ENCODE results near the gene FRAS1.
"Not testable (repeated sequence)": the region's sequence is repeated elsewhere in the genome, so short reads cannot be mapped to it uniquely, and the experiment has no call there.

FRAS1 gene

DNA sequence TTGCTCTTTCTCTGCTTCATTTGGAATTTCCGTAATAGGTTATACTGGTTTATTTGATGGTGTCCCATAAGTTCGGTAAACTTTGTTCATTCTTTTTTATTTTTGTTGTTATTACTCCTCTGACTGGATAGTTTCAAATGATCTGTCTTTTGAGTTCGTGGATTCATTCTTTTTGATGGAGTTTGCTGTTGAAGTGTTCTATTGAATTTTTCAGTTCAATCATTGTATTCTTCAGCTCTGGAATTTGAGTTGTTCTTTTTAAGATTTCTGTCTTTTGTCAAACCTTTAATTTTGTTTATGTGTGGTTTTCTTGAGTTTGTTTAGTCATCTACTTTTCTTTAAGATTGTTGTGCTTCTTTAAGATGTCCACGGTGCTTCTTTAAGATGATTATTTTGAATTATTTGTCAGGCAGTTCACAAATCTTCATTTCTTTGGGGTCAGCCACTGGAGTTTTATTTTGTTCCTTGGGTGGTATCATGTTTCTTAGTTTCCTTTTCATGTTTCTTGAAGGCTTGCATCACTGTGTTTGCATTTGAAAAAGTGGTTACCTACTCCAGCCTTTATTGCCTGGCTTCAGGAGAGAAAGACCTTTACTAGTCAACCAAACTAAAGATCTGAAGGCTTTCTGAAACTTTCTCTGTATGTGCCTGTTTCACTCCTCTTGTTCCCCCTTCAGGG, 339.6 kb downstream of the FRAS1 start:
- no peak for DNase-seq

GRCh38 chr4:78397292-78397630, 340.1 kb downstream of the FRAS1 start:
- DNase-seq: no peak

- DNase-seq: no peak
Observed at GRCh38 chr4:78409612-78410202, 352.6 kb downstream of the FRAS1 start.

DNA sequence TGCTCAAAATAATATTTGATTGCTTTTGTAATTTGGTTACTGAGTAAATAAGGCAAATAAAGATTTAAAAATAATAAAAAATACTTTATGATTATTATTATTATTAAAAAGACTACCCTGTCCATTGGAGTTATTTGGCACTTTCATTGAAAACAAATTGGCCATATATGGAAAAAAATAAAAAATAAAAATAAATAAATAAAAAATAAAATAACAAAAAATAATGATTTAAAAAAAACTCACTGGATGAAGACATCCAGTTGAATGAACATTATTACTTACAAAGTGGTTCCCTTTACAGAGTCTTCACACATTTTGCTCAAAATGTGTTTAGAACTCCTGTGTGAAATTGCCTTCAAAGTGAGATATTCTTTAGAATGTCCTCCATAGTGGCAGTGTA, 353.1 kb downstream of the FRAS1 start:
- DNase-seq: no peak

GRCh38 chr4:78410676-78411075, 353.6 kb downstream of the FRAS1 start:
- DNase-seq: no peak

GRCh38 chr4:78414116-78414515, 357.0 kb downstream of the FRAS1 start:
- no peak for DNase-seq

DNA sequence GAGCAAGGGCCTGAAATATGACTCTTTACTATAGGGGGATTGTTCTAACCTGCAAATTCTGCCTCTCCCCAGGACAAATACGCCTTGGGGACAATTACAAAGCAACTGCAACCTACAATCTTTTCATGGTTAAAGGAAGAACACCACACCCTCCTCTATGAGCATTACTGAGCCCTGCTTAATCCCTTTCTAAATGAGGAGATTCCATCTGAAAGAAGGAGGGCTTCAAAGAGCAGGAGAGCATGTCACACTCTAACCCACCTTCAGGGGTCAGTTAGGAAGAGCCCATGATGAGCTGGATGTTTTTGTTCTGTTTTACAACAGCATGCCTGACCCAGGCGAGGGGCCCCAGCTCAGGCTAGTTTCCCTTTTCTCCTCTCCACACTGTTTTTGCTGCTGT, 360.5 kb downstream of the FRAS1 start:
- DNase-seq: no peak

- no peak for DNase-seq
Observed at GRCh38 chr4:78418406-78418805, 361.3 kb downstream of the FRAS1 start.

DNA sequence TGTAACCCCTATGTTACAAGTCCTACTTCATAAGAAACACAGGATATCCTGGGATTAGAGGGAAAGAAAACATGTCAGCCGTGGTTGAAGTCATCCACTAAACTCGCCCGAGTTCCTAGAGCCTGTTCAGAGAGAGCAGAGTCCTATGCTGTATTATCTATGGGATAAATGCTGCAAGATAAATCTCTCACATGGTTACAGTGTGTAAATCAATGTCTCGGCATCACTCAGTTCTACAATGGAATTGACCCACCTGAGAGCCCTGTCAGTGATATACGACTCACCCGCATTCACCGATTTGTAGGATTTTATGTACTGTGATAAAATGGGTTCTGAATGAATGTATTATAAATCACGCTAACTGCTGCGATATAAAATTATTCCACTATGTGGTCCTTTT, 366.7 kb downstream of the FRAS1 start:
- no peak for DNase-seq

GRCh38 chr4:78424461-78424860, 367.3 kb downstream of the FRAS1 start:
- no peak for DNase-seq

GRCh38 chr4:78426972-78427371, 369.8 kb downstream of the FRAS1 start:
- no peak for DNase-seq

GRCh38 chr4:78428996-78429395, 371.9 kb downstream of the FRAS1 start:
- DNase-seq: no peak

GRCh38 chr4:78432896-78433295, 375.8 kb downstream of the FRAS1 start:
- DNase-seq: no peak

DNA sequence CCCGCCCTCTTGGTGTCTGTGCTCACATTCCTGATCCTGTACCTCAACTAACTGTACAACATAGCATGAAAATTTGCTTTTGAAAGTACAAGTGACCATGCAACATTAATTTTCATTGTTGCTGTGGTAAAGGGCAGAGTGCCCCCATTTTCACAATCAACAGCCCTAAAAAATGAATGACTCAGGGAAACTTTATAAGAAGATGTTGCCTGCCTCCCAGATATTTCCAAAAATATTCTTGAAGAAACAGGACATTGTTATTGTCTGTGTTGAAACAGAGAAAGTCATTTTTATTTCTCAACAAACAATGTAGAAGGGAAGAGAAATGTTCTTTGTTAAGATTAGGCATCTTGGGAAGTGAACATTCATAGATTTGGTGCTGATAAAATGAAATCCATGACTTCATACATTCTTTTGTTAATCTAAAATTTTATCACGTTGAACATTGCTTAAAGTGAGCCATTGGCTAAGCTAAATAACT, 380.5 kb downstream of the FRAS1 start:
- no peak for DNase-seq

GRCh38 chr4:78439328-78439727, 382.2 kb downstream of the FRAS1 start:
- no peak for DNase-seq

- DNase-seq: no peak
Observed at GRCh38 chr4:78441756-78442155, 384.6 kb downstream of the FRAS1 start.

DNA sequence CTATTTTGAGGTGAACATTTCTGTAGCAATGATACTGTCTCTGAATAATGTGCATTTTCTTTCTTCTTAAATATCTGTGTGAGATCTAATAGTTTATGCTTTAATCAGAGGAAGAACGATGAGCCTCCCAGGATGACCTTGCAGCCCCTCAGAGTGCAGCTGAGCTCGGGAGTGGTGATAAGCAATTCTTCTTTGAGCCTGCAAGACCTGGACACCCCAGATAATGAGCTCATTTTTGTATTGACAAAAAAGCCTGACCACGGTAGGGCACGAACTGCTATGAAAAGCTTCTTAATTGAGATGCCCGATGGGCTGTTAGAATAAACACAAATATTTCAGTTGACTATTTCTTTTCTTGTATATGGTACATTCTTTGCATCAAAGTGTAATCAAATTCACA, 389.5 kb downstream of the FRAS1 start:
- no peak for DNase-seq

DNA sequence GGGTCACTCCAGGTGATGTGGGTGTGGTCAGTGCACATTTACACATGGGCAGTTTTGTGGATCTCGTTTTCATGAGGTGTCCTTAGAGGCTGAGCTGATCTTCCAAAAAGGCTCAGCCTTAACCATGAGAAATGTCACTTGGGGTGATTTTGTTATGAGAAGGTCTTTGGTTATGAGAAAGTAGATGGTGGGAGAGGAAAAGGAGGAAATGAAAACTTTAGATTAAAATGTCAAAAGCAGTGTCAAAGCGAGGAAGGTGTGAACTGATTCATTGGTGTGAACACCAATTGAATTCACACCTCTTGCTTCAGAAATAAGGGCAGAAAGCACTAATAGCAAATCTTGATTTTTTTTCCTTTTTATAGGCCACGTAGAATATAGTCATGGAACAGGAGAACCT, 394.3 kb downstream of the FRAS1 start:
- no peak for DNase-seq

DNA sequence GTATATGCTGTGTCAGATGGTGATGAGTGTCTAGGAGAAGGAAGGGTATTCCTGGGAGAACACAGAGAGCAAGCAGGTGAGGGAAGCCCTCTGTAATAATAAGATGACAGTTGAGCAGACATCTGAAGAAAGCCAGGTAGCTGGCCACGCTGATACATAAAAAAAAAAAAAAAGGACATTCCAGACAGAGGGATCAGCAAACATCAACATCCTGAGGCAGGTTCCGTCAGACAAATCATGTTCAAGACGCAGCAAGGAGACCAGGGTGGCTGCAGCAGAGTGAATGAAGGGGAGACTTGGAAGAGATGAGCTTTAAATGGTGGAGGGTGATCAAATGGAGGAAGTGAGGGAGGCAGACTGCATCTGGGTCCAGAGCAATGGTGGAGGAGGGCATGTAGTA, 396.9 kb downstream of the FRAS1 start:
- no peak for DNase-seq

- no peak for DNase-seq
Observed at GRCh38 chr4:78457751-78458150, 400.6 kb downstream of the FRAS1 start.

DNA sequence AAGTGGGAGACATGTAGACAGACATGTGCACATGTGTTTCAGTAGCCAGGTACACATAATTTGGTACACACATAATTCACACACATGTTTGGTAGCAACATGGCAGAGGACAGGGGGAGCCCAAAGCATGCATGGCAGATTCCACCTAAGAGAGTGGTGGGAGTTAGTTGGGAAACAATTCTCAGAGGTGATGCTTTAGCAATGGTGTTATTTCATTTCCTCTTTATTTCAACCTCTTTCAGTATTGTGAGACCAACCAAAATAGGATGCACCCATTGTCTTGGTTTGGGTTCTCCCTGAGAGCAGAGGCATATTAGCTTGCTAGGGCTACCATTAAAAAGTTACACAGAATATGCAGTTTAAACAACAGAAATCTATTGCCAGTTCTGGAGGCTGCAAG, 402.2 kb downstream of the FRAS1 start:
- no peak for DNase-seq

- DNase-seq: no peak
Observed at GRCh38 chr4:78460368-78460767, 403.2 kb downstream of the FRAS1 start.

- no peak for DNase-seq
Observed at GRCh38 chr4:78464265-78464664, 407.1 kb downstream of the FRAS1 start.

DNA sequence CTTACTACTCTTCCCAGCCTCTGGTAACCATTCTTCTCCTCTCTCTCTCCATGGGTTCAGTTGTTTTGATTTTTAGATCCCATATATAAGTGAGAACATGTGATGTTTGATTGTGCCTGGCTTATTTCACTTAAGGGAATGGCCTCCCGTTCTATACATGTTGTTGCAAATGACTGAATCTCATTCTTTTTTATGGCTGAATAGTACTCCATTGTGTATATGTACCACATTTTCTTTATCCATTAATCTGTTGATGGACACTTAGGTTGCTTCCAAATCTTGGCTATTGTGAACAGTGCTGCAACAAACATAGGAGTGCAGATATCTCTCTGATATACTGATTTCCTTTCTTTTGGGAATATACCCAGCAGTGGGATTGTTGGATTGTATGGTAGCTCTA, 410.1 kb downstream of the FRAS1 start:
- DNase-seq: not testable (repeated sequence)

GRCh38 chr4:78468272-78468671, 411.1 kb downstream of the FRAS1 start:
- DNase-seq: no peak

All from NCI-H1105 treated with DMSO at 0.1 percent for 48 hours (cell line).